Trophoblast cell (in vitro differentiated cells and primary cell): ENCODE results near the gene CDC34.
A peak's percentile ranks its signal among the peaks of the same experiment; 100 is the strongest.

ENCODE experiments used
- DNase-seq, 2 donors: peaks; one replicate each; pipeline ENCODE4 v3.0.0-alpha.2; 2016
- H2AFZ ChIP-seq: 2 replicates; pipeline ENCODE4 v1.6.1; 2013; ENCODE audit warnings: low read length, moderate library complexity, mild to moderate bottlenecking; ENCODE audit not compliant: insufficient read depth, poor library complexity
- H2AK5ac ChIP-seq: 2 replicates; pipeline ENCODE4 v1.6.1; 2013; ENCODE audit warnings: mild to moderate bottlenecking, low read length
- H2BK120ac ChIP-seq: 2 replicates; pipeline ENCODE4 v1.6.1; 2013; ENCODE audit warnings: low read length, mild to moderate bottlenecking, moderate library complexity; ENCODE audit not compliant: insufficient read depth, poor library complexity
- H2BK12ac ChIP-seq: 2 replicates; pipeline ENCODE4 v1.6.1; 2013; ENCODE audit warnings: mild to moderate bottlenecking, low read length, moderate library complexity
- H2BK5ac ChIP-seq: 2 replicates; pipeline ENCODE4 v1.6.1; 2013; ENCODE audit warnings: low read length, low read depth, moderate library complexity, mild to moderate bottlenecking; ENCODE audit not compliant: poor library complexity
- H3K14ac ChIP-seq: 2 replicates; pipeline ENCODE4 v1.6.1; 2013; ENCODE audit warnings: mild to moderate bottlenecking, low read length
- H3K18ac ChIP-seq: 2 replicates; pipeline ENCODE4 v1.6.1; 2013; ENCODE audit warnings: mild to moderate bottlenecking, low read length
- H3K23ac ChIP-seq: 2 replicates; pipeline ENCODE4 v1.6.1; 2013; ENCODE audit warnings: low read length
- H3K27ac ChIP-seq: 2 replicates; pipeline ENCODE4 v1.5.1; 2013; ENCODE audit warnings: low read depth, mild to moderate bottlenecking, inconsistent platforms, low read length, moderate library complexity
- H3K27me3 ChIP-seq: 2 replicates; pipeline ENCODE4 v1.6.1; 2013; ENCODE audit warnings: inconsistent platforms, mild to moderate bottlenecking, low read length, moderate library complexity; ENCODE audit not compliant: insufficient read depth
- H3K36me3 ChIP-seq, 2 experiments: 1 replicate in 1 of 2; 2 replicates in 1 of 2; pipeline ENCODE4 v1.6.1; 2013; ENCODE audit warnings: low read length in 2 of 2, mild to moderate bottlenecking in 2 of 2, moderate library complexity in 1 of 2; ENCODE audit not compliant: insufficient read depth in 2 of 2, control insufficient read depth in 1 of 2
- H3K4ac ChIP-seq: 2 replicates; pipeline ENCODE4 v1.6.1; 2013; ENCODE audit warnings: low read depth, mild to moderate bottlenecking, low read length, moderate library complexity
- H3K4me1 ChIP-seq, 2 experiments: 1 replicate in 1 of 2; 2 replicates in 1 of 2; pipeline ENCODE4 v1.6.1; 2013; ENCODE audit warnings: low read length in 2 of 2, mild to moderate bottlenecking in 2 of 2, moderate library complexity in 1 of 2; ENCODE audit not compliant: insufficient read depth in 2 of 2, control insufficient read depth in 1 of 2
- H3K4me2 ChIP-seq: 2 replicates; pipeline ENCODE4 v1.6.1; 2013; ENCODE audit warnings: inconsistent platforms, mild to moderate bottlenecking, low read length, moderate library complexity
- H3K4me3 ChIP-seq: 2 replicates; pipeline ENCODE4 v1.5.1; 2013; ENCODE audit warnings: mild to moderate bottlenecking, low read depth, low read length, inconsistent platforms
- H3K79me1 ChIP-seq: one replicate; pipeline ENCODE4 v1.6.1; 2013; ENCODE audit warnings: low read length
- H3K79me2 ChIP-seq: 2 replicates; pipeline ENCODE4 v1.6.1; 2013; ENCODE audit warnings: low read length, mild to moderate bottlenecking; ENCODE audit not compliant: control insufficient read depth, insufficient read depth, poor library complexity
- H3K9ac ChIP-seq: 2 replicates; pipeline ENCODE4 v1.6.1; 2013; ENCODE audit warnings: mild to moderate bottlenecking, low read length
- H3K9me3 ChIP-seq: 2 replicates; pipeline ENCODE4 v1.6.1; 2013; ENCODE audit warnings: low read depth, mild to moderate bottlenecking, control low read depth, inconsistent platforms, low read length; ENCODE audit not compliant: insufficient read depth
- H4K12ac ChIP-seq: 2 replicates; pipeline ENCODE4 v1.6.1; 2013; ENCODE audit warnings: low read depth, mild to moderate bottlenecking, low read length, moderate library complexity
- H4K8ac ChIP-seq: 2 replicates; pipeline ENCODE4 v1.6.1; 2013; ENCODE audit warnings: low read depth, mild to moderate bottlenecking, low read length, moderate library complexity
- H4K91ac ChIP-seq: one replicate; pipeline ENCODE4 v1.6.1; 2013; ENCODE audit warnings: low read depth, mild to moderate bottlenecking, low read length, moderate library complexity
- WGBS: extraction: QIAGEN DNeasy Blood & Tissue Kit; methylation state at CpG from one replicate; pipeline ENCODE4 v1.1.7; 2013; ENCODE audit warnings: missing lambda C conversion rate; ENCODE audit not compliant: insufficient read length, insufficient coverage; ENCODE audit errors: extremely low coverage; 5-methylcytosine and 5-hydroxymethylcytosine counted together

CDC34 gene

DNA sequence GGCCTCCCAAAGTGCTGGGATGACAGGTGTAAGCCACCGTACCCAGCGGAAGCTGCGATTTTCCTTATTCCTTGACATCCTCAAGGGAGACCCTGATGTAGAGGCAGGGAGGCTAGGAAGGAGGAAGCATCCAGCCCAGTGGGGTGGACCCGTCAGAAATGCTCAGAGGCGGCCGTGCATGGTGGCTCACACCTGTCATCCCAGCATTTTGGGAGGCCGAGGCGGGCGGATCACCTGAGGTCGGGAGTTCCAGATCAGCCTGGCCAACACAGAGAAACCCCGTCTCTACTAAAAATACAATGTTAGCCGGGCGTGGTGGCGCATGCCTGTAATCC lies 23.9 kb downstream of the CDC34 start:
- H4K91ac ChIP-seq = no peak overlapping the region
- no CpG with 5 or more reads among the region's 14 CpGs for WGBS
- no peaks in the 10 kb centered on the region for H3K79me2 ChIP-seq
- H4K12ac ChIP-seq = no peak overlapping the region
- H3K79me1 ChIP-seq = peaks cover 1% of the 10 kb centered on the region
- H3K4me1 ChIP-seq = peaks cover 0 to 2% of the 10 kb centered on the region in 2 experiments
- no peak overlapping the region for H2BK120ac ChIP-seq
- H3K4me2 ChIP-seq = no peak overlapping the region
- H3K36me3 ChIP-seq = no peaks in the 10 kb centered on the region
- no peak overlapping the region for H3K27ac ChIP-seq
- H3K4me3 ChIP-seq = no peak overlapping the region
- no peak overlapping the region for H4K8ac ChIP-seq
- no peak overlapping the region for H3K9ac ChIP-seq
- no peak overlapping the region for H3K4ac ChIP-seq
- no peak overlapping the region for H2AFZ ChIP-seq
- H3K14ac ChIP-seq = no peak overlapping the region
- DNase-seq = no peak
- no peak overlapping the region for H3K23ac ChIP-seq
- no peak overlapping the region for H3K18ac ChIP-seq
- H2AK5ac ChIP-seq = no peak overlapping the region
- H2BK12ac ChIP-seq = no peak overlapping the region
- H3K27me3 ChIP-seq = no peaks in the 10 kb centered on the region
- H2BK5ac ChIP-seq = no peak overlapping the region
- peaks cover 4% of the 10 kb centered on the region for H3K9me3 ChIP-seq

- H2BK5ac ChIP-seq = no peak overlapping the region
- H3K4me3 ChIP-seq = no peak overlapping the region
- H4K12ac ChIP-seq = no peak overlapping the region
- H3K9me3 ChIP-seq = peaks cover 4% of the 10 kb centered on the region
- H4K8ac ChIP-seq = no peak overlapping the region
- peaks cover 0 to 2% of the 10 kb centered on the region in 2 experiments for H3K4me1 ChIP-seq
- H2AK5ac ChIP-seq = peak overlapping the region; percentile 22
- H3K9ac ChIP-seq = no peak overlapping the region
- H3K27me3 ChIP-seq = no peaks in the 10 kb centered on the region
- no peak overlapping the region for H3K27ac ChIP-seq
- H3K4me2 ChIP-seq = no peak overlapping the region
- H2BK120ac ChIP-seq = no peak overlapping the region
- no peak overlapping the region for H2AFZ ChIP-seq
- H3K23ac ChIP-seq = no peak overlapping the region
- H2BK12ac ChIP-seq = no peak overlapping the region
- H3K36me3 ChIP-seq = no peaks in the 10 kb centered on the region
- no peak for DNase-seq
- no peak overlapping the region for H3K4ac ChIP-seq
- no peak overlapping the region for H4K91ac ChIP-seq
- no peaks in the 10 kb centered on the region for H3K79me2 ChIP-seq
- no peak overlapping the region for H3K18ac ChIP-seq
- WGBS = no CpG with 5 or more reads among the region's 31 CpGs
- peaks cover 1% of the 10 kb centered on the region for H3K79me1 ChIP-seq
- H3K14ac ChIP-seq = no peak overlapping the region
Measured at GRCh38 chr19:556611-557382, 25.2 kb downstream of the CDC34 start.

DNA sequence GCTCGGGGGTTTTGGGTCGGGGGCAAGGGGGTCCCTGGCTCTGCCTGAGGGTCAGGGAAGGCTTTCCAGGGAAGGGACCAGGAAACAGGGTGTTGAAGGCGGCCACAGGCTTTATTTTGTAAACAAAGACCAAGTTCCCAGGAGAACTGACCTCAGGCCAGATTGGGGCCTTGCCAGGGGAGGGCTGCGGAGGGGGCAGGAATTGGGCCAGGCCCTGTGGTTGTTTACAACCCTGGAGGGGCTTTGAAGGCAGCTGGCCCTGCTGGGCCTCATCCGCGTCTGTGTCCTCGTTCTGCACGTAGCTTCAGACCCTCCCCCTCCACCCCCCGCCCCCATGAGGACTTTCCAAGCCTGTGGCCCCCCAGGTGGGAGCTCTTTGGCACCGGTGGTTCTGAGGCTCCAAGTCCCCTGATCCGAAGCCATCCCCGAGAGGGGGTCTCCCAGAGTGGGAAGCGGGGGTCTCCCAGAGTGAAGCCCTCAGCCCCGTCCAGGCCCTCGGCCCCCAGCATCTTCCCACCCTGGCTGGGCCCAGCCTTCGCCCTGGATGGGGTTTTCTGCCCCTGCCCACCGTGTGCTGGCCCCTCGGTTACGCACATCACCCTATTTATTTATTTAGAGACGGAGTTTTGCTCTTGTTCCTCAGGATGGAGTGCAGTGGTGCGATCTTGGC lies 27.3 kb downstream of the CDC34 start:
- no peaks in the 10 kb centered on the region for H3K36me3 ChIP-seq
- H2BK12ac ChIP-seq = no peak overlapping the region
- H3K9me3 ChIP-seq = peaks cover 6% of the 10 kb centered on the region
- H3K9ac ChIP-seq = no peak overlapping the region
- H4K12ac ChIP-seq = no peak overlapping the region
- WGBS = no CpG with 5 or more reads among the region's 21 CpGs
- no peak overlapping the region for H3K4me2 ChIP-seq
- H3K4me3 ChIP-seq = no peak overlapping the region
- no peaks in the 10 kb centered on the region for H3K27me3 ChIP-seq
- H4K91ac ChIP-seq = no peak overlapping the region
- H2AFZ ChIP-seq = peak overlapping the region; percentile 52
- no peak overlapping the region for H3K14ac ChIP-seq
- peaks cover 0 to 2% of the 10 kb centered on the region in 2 experiments for H3K4me1 ChIP-seq
- H2BK5ac ChIP-seq = no peak overlapping the region
- H3K4ac ChIP-seq = no peak overlapping the region
- H3K79me2 ChIP-seq = no peaks in the 10 kb centered on the region
- H3K27ac ChIP-seq = no peak overlapping the region
- H3K18ac ChIP-seq = no peak overlapping the region
- peaks cover 1% of the 10 kb centered on the region for H3K79me1 ChIP-seq
- no peak overlapping the region for H3K23ac ChIP-seq
- DNase-seq = no peak
- no peak overlapping the region for H2AK5ac ChIP-seq
- H2BK120ac ChIP-seq = no peak overlapping the region
- no peak overlapping the region for H4K8ac ChIP-seq

- Histone ChIP-seq H3K27ac (no peak overlapping the region), H3K9ac (no peak overlapping the region), H3K23ac (no peak overlapping the region), H3K36me3 (no peaks in the 10 kb centered on the region), H3K4ac (no peak overlapping the region), H3K4me3 (no peak overlapping the region), H3K79me1 (peaks cover 1% of the 10 kb centered on the region), H3K4me1 (peaks cover 0 to 2% of the 10 kb centered on the region in 2 experiments), H3K9me3 (peaks cover 4% of the 10 kb centered on the region), H2BK120ac (no peak overlapping the region), H2BK5ac (no peak overlapping the region), H4K91ac (no peak overlapping the region), H4K12ac (no peak overlapping the region), H3K79me2 (no peaks in the 10 kb centered on the region), H2AK5ac (no peak overlapping the region), H4K8ac (no peak overlapping the region), H2BK12ac (no peak overlapping the region), H3K4me2 (no peak overlapping the region), H3K27me3 (no peaks in the 10 kb centered on the region), H2AFZ (no peak overlapping the region), H3K18ac (no peak overlapping the region), H3K14ac (no peak overlapping the region)
- DNase-seq = no peak
- WGBS = no CpG with 5 or more reads among the region's 12 CpGs
Measured at GRCh38 chr19:560121-560520, 28.6 kb downstream of the CDC34 start.
